Cardiac septum (tissue), 1 donor: ENCODE measurements around the gene GRIK4. TPM values are rescaled to one million over a fixed set of nuclear protein-coding genes. Genes with fewer than 3 reads are reported as not detected.

Source experiments
- DNase-seq: peaks from one replicate; pipeline ENCODE4 v3.0.0-alpha.2; 2020; ENCODE audit warnings: low spot score
- intact Hi-C: fragments of 100-400 bp; cut with DNase I; formaldehyde crosslinking; loops from one replicate; pipeline ENCODE4 v1.14.0; 2022
- long read RNA-seq: library from polyadenylated mRNA; unstranded; transcript quantifications from one replicate; pipeline ENCODE4 v2.0.0, GENCODE V29; 2021
- total RNA-seq: library from RNA; stranded (reverse); fragmentation: NEBNext Ultra II Directional; extraction: Animal tissue kit (Norgen Biotek cat#: 25700); gene quantifications from one replicate; pipeline ENCODE4 v1.2.1, GENCODE V29; 2021
- donor health status: DM: no; HTN: no; CAD: no.

GRIK4 gene, protein sequence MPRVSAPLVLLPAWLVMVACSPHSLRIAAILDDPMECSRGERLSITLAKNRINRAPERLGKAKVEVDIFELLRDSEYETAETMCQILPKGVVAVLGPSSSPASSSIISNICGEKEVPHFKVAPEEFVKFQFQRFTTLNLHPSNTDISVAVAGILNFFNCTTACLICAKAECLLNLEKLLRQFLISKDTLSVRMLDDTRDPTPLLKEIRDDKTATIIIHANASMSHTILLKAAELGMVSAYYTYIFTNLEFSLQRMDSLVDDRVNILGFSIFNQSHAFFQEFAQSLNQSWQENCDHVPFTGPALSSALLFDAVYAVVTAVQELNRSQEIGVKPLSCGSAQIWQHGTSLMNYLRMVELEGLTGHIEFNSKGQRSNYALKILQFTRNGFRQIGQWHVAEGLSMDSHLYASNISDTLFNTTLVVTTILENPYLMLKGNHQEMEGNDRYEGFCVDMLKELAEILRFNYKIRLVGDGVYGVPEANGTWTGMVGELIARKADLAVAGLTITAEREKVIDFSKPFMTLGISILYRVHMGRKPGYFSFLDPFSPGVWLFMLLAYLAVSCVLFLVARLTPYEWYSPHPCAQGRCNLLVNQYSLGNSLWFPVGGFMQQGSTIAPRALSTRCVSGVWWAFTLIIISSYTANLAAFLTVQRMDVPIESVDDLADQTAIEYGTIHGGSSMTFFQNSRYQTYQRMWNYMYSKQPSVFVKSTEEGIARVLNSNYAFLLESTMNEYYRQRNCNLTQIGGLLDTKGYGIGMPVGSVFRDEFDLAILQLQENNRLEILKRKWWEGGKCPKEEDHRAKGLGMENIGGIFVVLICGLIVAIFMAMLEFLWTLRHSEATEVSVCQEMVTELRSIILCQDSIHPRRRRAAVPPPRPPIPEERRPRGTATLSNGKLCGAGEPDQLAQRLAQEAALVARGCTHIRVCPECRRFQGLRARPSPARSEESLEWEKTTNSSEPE
- 0.40 TPM for total RNA-seq
- long read RNA-seq, partial matches to known transcripts = 2 of 4 reads
- long read RNA-seq, other reads (novel, unspliced or antisense) = 2 of 4 reads

DNA sequence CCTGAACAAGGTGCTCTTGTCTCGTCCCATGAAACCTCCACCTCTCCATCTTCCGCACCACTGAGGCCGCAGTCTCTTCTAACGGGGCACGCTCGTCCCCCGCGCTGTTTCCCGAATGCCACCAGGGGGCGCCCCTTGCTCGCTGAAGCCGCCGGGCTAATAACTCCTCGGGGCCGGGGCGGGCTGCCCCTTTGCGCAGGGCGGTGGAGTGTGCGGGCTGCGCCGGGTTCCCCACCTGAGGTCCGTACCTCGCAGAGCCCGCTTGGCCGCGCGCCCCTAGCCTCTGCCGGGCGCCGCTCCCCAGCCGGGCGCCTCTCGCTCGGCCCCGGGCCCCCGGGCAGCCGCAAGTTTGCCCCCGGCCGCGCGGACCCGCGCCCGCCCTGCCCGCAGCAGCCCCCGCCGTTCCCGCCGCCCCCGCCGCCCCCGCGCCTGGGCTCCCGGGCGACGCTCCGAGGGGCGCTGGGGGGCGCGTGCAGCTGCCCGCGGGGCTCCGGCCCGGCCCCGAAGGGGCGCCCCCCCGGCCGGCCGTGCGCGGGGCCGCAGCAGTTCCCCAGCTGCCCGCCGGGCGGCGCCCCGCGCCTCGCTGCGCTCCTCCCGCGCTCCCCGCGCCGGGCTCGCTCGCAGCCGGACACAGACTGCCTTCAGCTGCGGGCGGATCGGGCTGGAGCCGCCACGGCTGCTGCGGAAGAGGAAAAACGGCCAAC is at the start of gene GRIK4:
TSS of gene GRIK4 (plus strand) at position 633 of the 704 bp plus-strand sequence. CDS start 148,571 bp downstream, outside the sequence.
- peak; percentile 90 for DNase-seq
- intact Hi-C loops = loop anchor here (1.0 to 5.0 kb wide), 6 partner anchors 51 to 681 kb away; no protein-coding TSS in a partner anchor

DNA sequence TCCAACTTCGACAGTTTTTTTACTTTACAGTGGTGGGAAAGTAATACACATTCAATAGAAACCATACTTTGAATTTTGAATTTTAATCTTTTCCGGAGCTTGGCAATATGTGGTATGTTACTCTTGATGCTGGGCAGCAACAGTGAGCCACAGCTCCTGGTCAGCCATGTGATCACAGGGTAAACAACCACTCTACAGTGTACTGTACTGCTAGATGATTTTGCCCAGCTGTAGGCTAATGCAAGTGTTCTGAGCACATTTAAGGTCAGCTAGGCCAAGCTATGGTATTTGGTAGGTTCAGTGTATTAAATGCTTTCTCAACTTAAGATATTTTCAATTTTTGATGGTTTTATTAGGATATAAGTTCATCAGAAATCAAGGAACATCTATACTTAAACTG is 48.7 kb upstream of the GRIK4 start:
- intact Hi-C loops = no loop called here
- no peak for DNase-seq

DNA sequence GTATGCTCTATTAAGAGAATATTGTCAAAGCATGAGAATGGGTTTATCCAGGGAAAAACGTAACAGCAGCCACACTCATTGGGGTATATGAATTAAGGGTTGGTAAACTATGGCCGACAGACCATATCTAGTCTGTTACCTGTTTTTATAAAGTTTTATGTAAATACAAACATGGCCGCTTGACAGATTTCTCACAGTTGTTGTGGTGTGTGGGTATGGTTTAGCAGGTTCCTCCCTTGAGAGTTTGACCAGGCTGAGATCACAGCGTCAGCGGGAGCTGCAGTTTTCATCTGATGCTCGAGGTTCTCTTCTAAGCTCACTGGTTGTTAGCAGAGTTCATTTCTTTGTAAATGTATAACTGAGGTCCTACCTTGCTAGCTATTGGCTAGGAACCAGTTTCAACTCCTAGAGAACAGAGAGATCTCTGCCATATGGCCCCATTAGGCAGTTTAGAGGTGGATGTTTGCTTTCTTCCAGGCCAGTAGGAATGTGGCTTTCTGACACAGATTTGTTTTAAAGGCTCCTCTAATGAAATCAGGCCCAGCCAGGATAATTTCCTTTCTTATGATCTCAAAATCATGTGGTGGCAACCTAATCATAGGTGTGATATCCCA is 45.5 kb upstream of the GRIK4 start:
- DNase-seq = no peak
- intact Hi-C loops = no loop called here

DNA sequence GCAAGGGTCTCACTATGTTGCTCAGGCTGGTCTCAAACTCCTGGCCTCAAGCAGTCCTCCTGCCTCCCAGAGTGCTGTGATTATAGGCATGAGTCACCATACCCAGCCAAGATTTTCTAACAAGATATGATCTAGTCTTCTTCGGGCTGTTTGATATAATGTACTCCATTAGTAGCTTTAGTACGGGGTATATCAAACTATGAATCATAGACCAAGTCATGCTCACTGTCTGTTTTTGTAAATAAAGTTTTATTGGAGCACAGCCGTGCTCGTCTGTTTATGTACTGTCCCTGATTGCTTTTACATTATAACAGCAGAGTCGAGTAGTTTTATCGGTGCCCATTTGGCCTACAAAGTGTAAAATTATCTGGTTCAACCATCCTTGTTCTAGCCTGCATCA is 43.9 kb upstream of the GRIK4 start:
- intact Hi-C loops = no loop called here
- no peak for DNase-seq

DNA sequence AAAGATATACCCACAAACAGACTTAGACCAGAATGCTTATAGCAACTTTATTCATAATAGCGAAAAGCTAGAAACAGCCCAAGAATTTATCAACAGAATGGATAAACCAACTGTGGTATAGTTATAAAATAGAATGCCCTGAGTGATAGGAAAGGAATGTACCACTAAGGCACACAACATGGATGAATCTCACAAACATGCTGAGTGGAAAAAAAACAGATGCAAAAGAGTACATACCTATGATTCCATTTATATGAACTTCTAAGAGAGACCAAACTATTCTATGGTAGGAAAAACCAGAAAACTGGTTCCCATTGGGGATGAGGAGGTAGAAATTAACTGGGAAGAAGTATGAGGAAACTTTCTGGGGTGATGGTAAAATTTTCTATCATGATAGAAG is 40.4 kb upstream of the GRIK4 start:
- intact Hi-C loops = no loop called here
- no peak for DNase-seq

DNA sequence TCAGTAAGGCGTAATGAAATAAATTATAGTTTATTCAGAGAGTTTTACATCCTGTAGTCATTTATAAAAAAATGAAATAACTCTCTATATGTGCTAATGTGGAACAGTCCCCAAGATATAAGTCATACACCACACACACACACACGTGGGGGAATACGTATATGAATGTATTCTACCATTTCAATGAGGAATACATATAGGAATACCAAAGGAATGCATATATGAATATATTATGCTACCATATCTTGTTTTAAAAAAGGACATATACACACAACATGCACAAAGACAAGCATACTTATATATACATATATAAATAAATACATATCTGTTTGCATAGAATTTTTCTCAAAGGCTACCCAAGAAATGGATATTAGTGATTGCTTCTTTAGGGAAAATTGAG is 39.6 kb upstream of the GRIK4 start:
- no peak for DNase-seq
- intact Hi-C loops = no loop called here

DNA sequence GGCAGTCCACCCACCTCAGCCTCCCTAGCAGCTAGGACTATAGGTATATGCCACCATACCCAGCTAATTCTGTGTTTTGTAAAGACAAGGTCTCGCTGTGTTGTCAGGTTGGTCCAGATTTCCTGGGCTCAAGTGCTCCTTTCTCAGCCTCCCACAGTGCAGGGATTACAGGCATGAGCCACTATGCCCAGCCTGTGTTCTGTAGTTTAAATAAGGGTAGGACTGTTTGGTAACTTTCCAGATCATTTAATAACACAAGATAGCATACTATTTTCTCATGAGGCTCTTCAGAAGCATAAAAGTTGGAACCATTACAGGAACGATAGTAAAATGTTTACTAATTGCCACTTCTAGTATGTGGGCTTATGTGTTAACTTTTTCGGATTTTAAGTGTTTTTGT is 38.0 kb upstream of the GRIK4 start:
- DNase-seq = no peak
- intact Hi-C loops = no loop called here

DNA sequence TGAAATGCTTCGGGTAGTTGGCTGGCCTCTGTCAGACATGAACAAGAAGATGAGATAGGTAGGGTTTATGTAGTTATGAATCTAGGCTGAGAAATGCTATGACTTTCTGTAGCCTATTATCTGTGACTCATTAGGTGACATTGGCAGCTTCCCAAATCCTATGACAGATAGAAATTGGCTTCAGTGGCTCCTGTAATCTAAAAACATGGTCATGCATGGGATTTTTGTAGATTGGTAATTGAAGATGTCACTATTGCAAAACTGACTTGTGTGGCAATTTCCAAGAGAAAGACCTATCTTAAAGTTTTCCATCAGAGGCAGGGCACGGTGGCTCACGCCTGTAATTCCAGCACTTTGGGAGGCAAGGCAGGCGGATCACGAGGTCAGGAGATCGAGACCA is 29.4 kb upstream of the GRIK4 start:
- no peak for DNase-seq
- intact Hi-C loops = no loop called here

DNA sequence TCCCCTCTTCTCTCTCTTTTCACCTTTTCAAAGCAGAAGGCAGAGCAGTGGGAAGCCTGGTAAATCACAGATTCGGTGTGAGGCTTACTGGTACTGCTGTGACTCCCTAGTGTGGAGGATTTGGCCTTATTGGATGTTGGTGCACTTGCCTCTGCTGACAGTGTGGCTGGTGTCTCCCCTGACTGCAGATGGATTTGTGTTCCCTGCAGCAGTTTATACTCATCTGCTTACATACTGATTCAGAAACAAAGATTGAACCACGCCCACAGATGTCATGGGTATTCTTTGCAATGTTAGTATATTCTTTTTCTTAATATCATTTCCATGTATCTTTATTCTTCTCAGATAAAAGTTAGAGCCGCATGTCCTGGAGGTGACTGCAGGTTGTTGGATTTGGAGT is 26.8 kb upstream of the GRIK4 start:
- DNase-seq = no peak
- intact Hi-C loops = loop anchor here (5.0 kb wide), 1 partner anchor 147 kb away; the partner anchor contains the start of gene ARHGEF12

DNA sequence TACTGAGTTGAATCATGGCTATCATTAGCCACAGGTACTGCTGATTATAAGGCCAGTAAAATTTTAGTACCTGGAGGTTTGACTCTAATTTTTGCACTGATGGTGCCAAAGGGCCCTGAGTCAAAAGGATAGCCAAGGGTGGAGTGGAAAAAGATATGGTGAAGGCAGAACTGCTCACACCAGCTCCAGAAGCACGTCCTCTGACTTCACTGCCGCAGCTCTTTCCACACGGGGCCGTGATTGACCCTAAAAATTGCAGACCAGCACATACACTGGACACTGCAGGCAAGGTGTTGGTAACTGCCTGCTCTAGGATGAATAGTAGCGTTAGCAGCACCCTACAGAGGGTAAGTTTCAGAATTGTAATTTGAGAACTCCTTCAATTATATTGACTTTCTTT is 25.4 kb upstream of the GRIK4 start:
- DNase-seq = no peak
- intact Hi-C loops = loop anchor here (5.0 kb wide), 1 partner anchor 149 kb away; the partner anchor contains the start of gene ARHGEF12

DNA sequence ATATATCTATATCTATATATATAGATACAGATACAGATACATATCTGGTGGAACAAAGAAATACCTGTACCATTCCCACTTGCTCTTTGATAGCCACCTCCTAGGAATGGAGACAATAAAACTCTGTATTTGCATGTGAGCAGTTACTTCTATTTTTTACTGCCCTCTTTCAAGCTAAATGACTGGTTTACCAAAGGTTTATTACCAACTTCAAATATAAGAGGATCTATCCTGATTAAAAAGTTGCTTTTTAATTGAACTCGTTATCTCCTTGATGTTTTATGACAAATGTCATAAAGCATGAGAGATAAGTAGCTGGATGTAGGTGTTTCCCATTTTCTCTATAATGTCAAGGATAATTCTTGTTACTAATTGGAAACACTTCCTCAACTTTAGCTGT is 21.7 kb upstream of the GRIK4 start:
- intact Hi-C loops = loop anchor here (5.0 kb wide), 1 partner anchor 152 kb away; the partner anchor contains the start of gene ARHGEF12
- DNase-seq = no peak

DNA sequence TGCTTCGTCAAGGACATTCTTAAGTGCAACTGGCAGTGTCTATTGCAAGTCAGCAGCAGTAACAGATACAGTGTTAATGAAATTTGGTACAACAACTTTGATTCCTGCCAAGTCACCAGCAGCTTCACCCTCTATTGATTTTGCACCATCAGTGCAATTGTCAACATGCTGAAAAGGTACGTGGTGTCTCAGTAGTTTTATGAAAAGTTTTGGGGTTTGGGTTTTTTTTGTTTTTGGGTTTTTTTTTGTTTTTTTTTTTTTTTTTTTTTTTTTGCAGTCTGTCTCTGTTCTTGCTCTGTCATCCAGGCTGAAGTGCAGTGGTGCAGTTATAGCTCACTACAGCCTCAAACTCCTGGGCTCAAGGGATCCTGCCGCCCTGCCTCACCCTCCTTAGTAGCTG is 19.1 kb upstream of the GRIK4 start:
- intact Hi-C loops = no loop called here
- DNase-seq = no peak

DNA sequence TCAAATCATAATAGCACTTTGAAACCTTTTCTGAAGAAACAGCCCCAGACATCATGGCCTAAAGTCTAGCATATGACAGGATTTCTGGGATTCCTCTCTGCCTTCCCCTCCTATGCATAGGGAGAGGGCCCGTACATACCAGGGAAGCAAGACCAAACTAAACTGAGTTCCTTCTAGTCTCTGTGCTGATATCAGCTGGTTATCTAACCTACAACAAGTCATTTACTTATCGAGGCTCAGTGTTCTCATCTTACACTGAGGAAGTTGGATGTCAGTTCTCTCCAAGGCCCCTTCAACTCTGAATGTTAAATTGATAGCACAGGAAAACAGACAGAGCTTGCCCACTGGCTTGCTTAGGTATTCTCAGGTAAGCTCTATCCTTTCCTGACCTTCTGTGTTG is 17.0 kb upstream of the GRIK4 start:
- intact Hi-C loops = no loop called here
- no peak for DNase-seq

DNA sequence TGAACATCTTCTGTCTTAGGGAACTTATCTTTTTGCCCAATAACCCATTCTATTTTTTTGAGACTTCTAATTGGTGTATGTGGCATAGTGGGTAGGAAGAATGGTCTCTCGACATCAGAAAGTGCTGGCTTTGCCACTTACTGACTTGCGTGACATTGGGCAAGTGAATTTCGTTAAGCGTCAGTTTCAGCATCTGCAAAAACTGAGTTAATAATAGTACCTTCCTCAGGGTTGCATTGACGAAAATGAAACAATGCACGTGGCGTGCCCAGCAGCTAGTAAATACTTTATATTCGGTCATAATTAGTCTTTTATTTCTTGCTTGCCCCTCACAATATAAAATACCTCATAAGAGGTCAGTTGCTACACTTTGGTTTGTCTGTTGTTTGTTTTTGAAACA is 12.5 kb upstream of the GRIK4 start:
- intact Hi-C loops = no loop called here
- DNase-seq = no peak

DNA sequence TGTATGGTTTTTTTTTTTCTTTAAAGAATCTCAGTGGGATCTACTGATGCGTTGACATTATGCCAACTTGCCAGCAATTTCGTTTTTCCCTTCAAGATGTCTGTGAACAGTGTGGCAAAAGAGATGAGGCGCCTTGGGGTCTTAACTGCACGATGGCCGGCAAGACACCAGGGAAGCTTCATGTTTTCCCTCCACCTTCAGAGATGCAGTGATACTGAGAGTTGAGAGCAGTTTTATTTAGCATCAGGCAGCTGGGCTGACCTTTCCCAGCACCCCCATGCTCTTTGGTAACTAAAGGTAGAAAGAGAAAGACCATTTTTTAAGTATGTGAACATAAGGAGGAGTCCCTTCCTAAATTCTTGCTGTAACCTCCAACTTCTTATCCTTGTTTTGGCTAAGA is 11.7 kb upstream of the GRIK4 start:
- intact Hi-C loops = no loop called here
- DNase-seq = peak; percentile 72

DNA sequence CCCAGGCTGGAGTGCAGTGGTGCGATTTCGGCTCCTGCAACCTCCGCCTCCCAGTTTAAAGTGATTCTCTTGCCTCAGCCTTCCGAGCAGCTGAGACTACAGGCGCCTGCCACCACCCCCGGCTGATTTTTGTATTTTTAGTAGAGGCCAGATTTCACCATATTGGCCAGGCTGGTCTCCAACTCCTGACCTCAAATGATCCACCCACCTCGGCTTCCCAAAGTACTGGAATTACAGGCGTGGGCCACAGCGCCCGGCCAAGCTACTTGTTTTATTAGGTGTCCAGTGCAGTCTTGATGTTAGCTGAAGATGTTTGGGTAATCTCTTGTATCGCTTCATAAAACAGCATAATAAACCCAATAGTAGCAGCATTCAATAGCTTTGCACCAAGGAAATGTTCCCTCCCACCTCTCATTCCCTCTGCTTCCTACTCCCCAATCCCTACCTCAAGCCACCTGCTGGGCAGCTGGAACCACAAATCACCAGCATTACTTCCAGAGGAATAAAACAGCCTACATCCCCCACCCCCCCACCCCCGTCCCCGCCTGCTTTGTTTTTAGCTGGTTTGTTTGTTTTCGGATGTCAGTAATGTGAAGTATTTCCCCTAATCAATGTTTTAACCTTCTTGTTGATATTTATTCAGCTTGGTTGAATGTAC is 11.0 kb upstream of the GRIK4 start:
- intact Hi-C loops = no loop called here
- DNase-seq = peak; percentile 71

DNA sequence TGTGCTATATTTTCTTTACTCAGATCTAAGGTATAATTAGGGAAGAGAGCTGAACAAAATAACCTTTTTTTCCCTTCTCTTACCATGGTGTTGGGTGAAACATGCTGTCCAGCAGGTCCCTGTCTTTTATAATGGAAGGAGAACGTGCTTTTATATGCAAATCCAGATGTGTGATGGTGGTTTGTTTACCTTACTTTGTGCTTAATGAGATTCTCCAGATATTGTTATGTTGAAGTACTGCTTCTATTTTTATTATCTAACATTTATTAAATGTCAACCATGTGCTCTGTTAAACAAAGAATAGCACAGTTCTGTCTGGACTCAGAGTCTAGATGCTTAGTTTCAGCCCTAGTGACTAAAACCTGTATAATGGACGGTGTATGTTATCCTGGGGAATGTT is 10.1 kb upstream of the GRIK4 start:
- DNase-seq = no peak
- intact Hi-C loops = no loop called here

DNA sequence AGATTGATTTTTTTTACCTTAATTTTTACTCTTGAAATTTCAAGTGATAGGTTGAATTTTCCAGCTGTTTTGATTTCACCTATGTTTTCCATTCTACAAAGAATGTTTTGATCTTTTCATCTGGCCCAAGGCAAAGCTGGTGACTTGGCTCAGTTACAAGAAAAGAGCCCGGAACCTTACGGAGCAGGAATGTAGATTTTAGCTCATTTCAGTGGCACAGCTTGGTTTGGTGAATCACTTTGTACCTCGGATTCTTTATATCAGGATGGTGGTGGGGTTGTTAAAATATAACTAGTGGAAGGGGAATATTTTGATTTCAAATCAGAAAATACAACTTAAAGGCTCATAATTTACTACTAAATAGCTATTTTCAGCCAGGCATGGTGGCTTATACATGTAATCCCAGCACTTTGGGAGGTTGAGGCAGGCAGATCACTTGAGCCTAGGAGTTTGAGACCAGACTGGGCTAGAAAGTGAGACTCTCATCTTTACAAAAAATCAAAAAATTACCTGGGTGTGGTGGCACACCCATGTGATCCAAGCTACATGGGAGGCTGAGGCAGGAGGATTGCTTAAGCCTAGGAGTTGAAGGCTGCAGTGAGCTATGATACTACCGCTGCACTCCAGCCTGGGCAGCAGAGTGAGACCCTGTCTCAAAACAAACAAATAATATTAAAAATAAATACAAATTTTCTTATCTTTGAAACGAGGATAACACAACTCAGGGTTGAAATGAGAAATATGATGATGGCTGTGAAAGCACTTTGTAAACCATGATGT is 9.4 kb upstream of the GRIK4 start:
- intact Hi-C loops = no loop called here

More for the DNA sequence above, 9.4 kb upstream of the GRIK4 start:
- DNase-seq = no peak
